22Rv1 (cell line): ENCODE data around the gene ATF4.

Experiments
- H3K27ac ChIP-seq: fragments of 450-650 bp; 2 replicates; pipeline ENCODE4 v1.5.1; 2017
- CTCF ChIP-seq: fragments of 450-650 bp; IDR thresholded peaks from 2 replicates; pipeline ENCODE4 v1.5.1; 2017; ENCODE audit warnings: mild to moderate bottlenecking
- ZFX ChIP-seq: fragments of 450-650 bp; IDR thresholded peaks from 2 replicates; pipeline ENCODE4 v1.6.1; 2017; ENCODE audit warnings: antibody characterized with exemption, borderline replicate concordance

Gene ATF4

DNA sequence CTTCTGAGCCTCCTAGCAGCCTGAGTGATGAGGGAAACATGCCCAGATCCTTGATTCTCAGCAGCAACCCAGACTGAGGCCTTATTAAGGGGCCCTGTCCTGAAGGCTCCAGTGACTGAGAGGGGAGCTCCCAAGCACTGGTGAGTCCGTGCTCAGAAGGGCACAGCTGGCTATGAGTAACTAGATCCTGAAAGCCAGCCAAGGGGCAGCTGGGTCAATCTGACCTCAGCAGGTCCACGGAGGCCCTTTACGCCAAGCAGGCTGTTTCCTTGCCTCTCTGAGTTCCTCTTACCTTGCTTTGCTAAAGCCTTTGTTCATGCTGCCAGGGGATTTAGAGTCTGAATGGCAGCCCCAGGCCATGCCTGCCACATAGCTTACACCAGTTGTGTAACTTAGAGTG lies 37.6 kb upstream of the ATF4 start:
- no peak overlapping the region for H3K27ac ChIP-seq
- TF ChIP-seq ZFX, result no peak
- TF ChIP-seq CTCF, result no peak

GRCh38 chr22:39486951-39487825 lies 33.2 kb upstream of the ATF4 start:
- TF ChIP-seq ZFX, result no peak
- TF ChIP-seq CTCF, result no peak
- no peak overlapping the region for H3K27ac ChIP-seq

GRCh38 chr22:39487826-39488520 lies 32.4 kb upstream of the ATF4 start:
- TF ChIP-seq CTCF (no peak), ZFX (no peak)
- H3K27ac ChIP-seq, result no peak overlapping the region

DNA sequence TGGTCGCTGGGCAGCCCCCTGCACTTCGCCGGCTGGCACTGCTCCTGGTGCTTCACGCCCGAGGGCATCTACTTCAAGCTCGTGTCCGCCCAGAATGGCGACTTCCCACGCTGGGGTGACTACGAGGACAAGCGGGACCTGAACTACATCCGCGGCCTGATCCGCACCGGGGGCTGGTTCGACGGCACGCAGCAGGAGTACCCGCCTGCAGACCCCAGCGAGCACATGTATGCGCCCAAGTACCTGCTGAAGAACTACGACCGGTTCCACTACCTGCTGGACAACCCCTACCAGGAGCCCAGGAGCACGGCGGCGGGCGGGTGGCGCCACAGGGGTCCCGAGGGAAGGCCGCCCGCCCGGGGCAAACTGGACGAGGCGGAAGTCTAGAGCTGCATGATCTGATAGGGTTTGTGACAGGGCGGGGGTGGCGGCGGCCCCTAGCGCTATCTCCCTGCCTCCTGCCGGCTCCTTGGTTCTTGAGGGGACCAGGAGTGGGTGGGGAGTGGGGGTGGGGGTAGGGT lies 31.7 kb upstream of the ATF4 start:
- no peak overlapping the region for H3K27ac ChIP-seq
- TF ChIP-seq ZFX, result no peak
- TF ChIP-seq CTCF, result no peak

GRCh38 chr22:39489094-39490068 lies 31.0 kb upstream of the ATF4 start:
- TF ChIP-seq ZFX (no peak), CTCF (no peak)
- H3K27ac ChIP-seq, result no peak overlapping the region

GRCh38 chr22:39490135-39490798 lies 30.1 kb upstream of the ATF4 start:
- H3K27ac ChIP-seq, result no peak overlapping the region

More at GRCh38 chr22:39490135-39490798, 30.1 kb upstream of the ATF4 start:
- TF ChIP-seq CTCF, result no peak
- TF ChIP-seq ZFX, result no peak
